Fibroblast of the aortic adventitia (primary cell): ENCODE measurements around the gene FUCA1. TPM values are rescaled to one million over a fixed set of nuclear protein-coding genes. Genes with fewer than 3 reads are reported as not detected.
"Not testable (repeated sequence)": the region's sequence is repeated elsewhere in the genome, so short reads cannot be mapped to it uniquely, and the experiment has no call there.

Experiments
- DNase-seq: peaks from one replicate; pipeline ENCODE4 v3.0.0-alpha.2; 2010; ENCODE audit warnings: low read depth
- H3K4me3 ChIP-seq: 2 replicates; pipeline ENCODE4 v1.5.1; 2011; ENCODE audit warnings: low read depth, mild to moderate bottlenecking, control low read depth, low read length, moderate library complexity
- CTCF ChIP-seq: IDR thresholded peaks from 2 replicates; pipeline ENCODE4 v1.5.1; 2011; ENCODE audit warnings: mild to moderate bottlenecking, low read length, control low read depth, inconsistent platforms; ENCODE audit not compliant: insufficient read depth
- total RNA-seq: library from RNA; depleted of rRNA; stranded (reverse); fragments of >200 nt; gene quantifications from 2 replicates; pipeline ENCODE4 v1.2.3, GENCODE V29; 2012; ENCODE audit warnings: low replicate concordance

Gene FUCA1
- total RNA-seq, 1 donor = 5.9 TPM

DNA sequence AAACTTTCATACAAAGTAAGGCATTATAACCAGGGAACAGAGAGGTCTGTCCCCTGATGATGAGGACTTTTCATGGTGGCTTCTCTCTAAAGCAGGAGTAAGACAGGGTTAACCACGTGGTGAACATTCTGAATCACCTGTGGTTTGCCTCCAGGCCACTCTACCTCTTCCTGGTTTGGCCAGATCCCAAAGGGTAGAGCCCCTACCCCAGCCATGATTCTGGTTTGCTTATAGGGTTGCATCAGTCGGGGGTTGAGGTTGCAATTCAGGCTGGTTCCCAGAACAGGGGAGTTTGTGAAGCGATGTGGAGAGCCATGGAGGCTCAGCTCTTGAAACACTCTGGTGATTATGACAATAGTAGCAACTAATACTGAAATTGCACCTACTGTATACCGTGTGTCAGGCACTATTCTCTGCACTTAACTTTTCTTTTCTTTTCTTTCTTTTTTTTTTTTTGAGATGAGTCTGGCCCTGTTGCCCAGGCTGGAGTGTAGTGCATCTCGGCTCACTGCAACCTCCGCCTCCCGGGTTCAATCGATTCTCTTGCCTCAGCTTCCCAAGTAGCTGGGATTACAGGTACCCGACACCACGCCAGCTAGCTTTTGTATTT, 36.8 kb upstream of the FUCA1 start:
- H3K4me3 ChIP-seq = no peak overlapping the region
- no peak for TF ChIP-seq CTCF
- DNase-seq = no peak

- TF ChIP-seq CTCF = no peak
- DNase-seq = no peak
These were observed 35.7 kb upstream of the FUCA1 start for GRCh38 chr1:23903754-23904153.

GRCh38 chr1:23902321-23903278, 34.5 kb upstream of the FUCA1 start:
- no peak for DNase-seq
- no peak for TF ChIP-seq CTCF
- no peak overlapping the region for H3K4me3 ChIP-seq

More at GRCh38 chr1:23903754-23904153, 35.7 kb upstream of the FUCA1 start:
- H3K4me3 ChIP-seq = no peak overlapping the region

- not testable (repeated sequence) for H3K4me3 ChIP-seq, DNase-seq
These were observed 31.9 kb upstream of the FUCA1 start for GRCh38 chr1:23900017-23900416.

DNA sequence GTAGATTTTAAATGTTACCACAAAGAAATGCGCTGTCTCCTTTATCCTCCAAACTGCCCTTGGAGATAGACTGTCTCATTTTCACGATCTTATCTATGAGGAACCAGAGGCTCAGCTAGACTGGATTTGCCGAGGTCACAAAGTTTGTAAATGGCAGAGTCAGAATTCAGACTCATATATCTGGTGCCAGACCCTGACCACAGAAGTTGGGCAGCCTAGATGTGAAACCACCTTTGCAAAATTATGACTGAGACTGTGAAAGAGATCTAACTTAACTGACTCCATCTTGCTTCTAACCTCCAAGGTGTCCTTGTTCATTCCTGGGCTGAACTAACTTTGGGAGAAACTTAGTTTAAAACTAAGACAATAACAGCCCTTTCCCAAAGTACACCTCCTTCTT, 31.0 kb upstream of the FUCA1 start:
- no peak overlapping the region for H3K4me3 ChIP-seq
- no peak for TF ChIP-seq CTCF
- DNase-seq = no peak

GRCh38 chr1:23897083-23897482, 29.0 kb upstream of the FUCA1 start:
- H3K4me3 ChIP-seq = no peak overlapping the region
- DNase-seq = no peak
- no peak for TF ChIP-seq CTCF

GRCh38 chr1:23896491-23896890, 28.4 kb upstream of the FUCA1 start:
- H3K4me3 ChIP-seq = no peak overlapping the region
- DNase-seq = no peak
- TF ChIP-seq CTCF = no peak
